Upper lobe of right lung (tissue), 1 donor: ENCODE results near the gene RUNX2. TPM values are rescaled to one million over a fixed set of nuclear protein-coding genes. Genes with fewer than 3 reads are reported as not detected.
A peak's percentile ranks its signal among the peaks of the same experiment; 100 is the strongest.

ENCODE experiments used
- ATAC-seq: fragments of 200-7000 bp; cut with Tn5 transposase; one replicate; pipeline ENCODE4 v1.9.1; 2020; ENCODE audit warnings: mild to moderate bottlenecking, moderate library complexity
- DNase-seq: peaks from one replicate; pipeline ENCODE4 v3.0.0-alpha.2; 2020
- H3K27ac ChIP-seq: fragments of 200-600 bp; one replicate; pipeline ENCODE4 v1.8.0; 2022
- H3K27me3 ChIP-seq: fragments of 200-600 bp; one replicate; pipeline ENCODE4 v1.8.0; 2022; ENCODE audit warnings: mild to moderate bottlenecking
- H3K36me3 ChIP-seq: fragments of 200-600 bp; one replicate; pipeline ENCODE4 v1.8.0; 2022
- H3K4me1 ChIP-seq: fragments of 200-600 bp; one replicate; pipeline ENCODE4 v1.8.0; 2022
- H3K4me3 ChIP-seq: fragments of 200-600 bp; one replicate; pipeline ENCODE4 v1.8.0; 2022; ENCODE audit warnings: mild to moderate bottlenecking
- H3K9me3 ChIP-seq: fragments of 200-600 bp; one replicate; pipeline ENCODE4 v1.8.0; 2022
- CTCF ChIP-seq: fragments of 200-600 bp; IDR thresholded peaks from one replicate; pipeline ENCODE4 v1.8.0; 2022; ENCODE audit warnings: antibody characterized with exemption
- intact Hi-C: fragments of 100-400 bp; cut with DNase I; formaldehyde crosslinking; loops from one replicate; pipeline ENCODE4 v1.11.0; 2022
- total RNA-seq: library from RNA; stranded (reverse); fragmentation: NEBNext Ultra II Directional; extraction: Animal tissue kit (Norgen Biotek cat#: 25700); gene quantifications from one replicate; pipeline ENCODE4 v1.2.1, GENCODE V29; 2021
- donor health status: DM: no; HTN: yes; CAD: no; lungs with severe emphysema.

RUNX2 gene
- total RNA-seq, 1 donor from 2014 or later: 4.6 TPM

- H3K4me1 ChIP-seq: no peaks in the 10 kb centered on the region
- TF ChIP-seq CTCF: no peak
- no peak for ATAC-seq
These were observed 23.5 kb downstream of the RUNX2 start for GRCh38 chr6:45351667-45352066.

DNA sequence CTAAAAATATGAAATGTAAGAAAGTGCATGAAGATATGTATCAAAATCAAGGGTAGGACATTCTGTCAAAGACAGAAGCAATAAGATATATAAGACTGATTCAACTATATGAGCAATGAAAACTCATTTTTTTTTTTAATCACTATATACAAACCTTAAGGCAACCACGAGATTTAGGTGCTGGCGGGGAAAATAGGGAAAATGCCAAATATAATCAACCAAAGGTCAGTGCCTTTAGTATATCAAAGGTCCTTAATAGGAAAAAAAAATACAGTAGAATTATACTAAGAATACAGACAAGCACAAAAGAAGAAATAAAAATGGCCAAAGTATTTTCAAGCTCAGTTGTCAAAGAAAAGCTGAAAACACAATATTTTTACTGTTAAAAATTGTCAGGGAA, 25.5 kb downstream of the RUNX2 start:
- H3K36me3 ChIP-seq: no peaks in the 10 kb centered on the region
- H3K9me3 ChIP-seq: no peaks in the 10 kb centered on the region
- H3K4me1 ChIP-seq: no peaks in the 10 kb centered on the region
- TF ChIP-seq CTCF: no peak
- H3K4me3 ChIP-seq: no peak overlapping the region
- H3K27ac ChIP-seq: no peak overlapping the region
- ATAC-seq (no peak), DNase-seq (no peak)
- no peaks in the 10 kb centered on the region for H3K27me3 ChIP-seq
- intact Hi-C loops: no loop called here

More at GRCh38 chr6:45351667-45352066, 23.5 kb downstream of the RUNX2 start:
- Histone ChIP-seq H3K4me3 (no peak overlapping the region), H3K27ac (no peak overlapping the region), H3K9me3 (no peaks in the 10 kb centered on the region), H3K27me3 (no peaks in the 10 kb centered on the region), H3K36me3 (no peaks in the 10 kb centered on the region)
- intact Hi-C loops: no loop called here
- no peak for DNase-seq

DNA sequence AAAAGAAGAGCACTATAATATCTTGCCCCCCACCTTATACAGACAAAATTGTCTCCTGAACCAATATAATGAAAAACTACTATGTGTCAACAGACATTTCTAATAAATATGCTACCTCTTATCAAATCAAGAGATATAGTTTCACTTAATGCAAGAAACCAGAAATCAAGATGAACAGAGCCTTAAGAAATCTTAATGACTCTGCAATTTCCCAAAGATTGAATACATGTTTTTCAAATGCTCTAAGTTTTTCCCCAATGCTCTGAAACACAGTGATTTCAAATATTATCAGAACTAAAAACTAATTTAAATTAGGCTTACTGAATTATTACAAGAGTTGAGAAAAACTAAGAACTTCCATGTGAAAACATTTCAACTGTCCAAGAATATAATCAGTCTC, 36.3 kb downstream of the RUNX2 start:
- no peaks in the 10 kb centered on the region for H3K9me3 ChIP-seq
- intact Hi-C loops: no loop called here
- no peaks in the 10 kb centered on the region for H3K4me1 ChIP-seq
- ATAC-seq: no peak
- H3K27ac ChIP-seq: no peak overlapping the region
- no peak for DNase-seq
- no peaks in the 10 kb centered on the region for H3K36me3 ChIP-seq
- no peak for TF ChIP-seq CTCF
- H3K4me3 ChIP-seq: no peak overlapping the region
- no peaks in the 10 kb centered on the region for H3K27me3 ChIP-seq

DNA sequence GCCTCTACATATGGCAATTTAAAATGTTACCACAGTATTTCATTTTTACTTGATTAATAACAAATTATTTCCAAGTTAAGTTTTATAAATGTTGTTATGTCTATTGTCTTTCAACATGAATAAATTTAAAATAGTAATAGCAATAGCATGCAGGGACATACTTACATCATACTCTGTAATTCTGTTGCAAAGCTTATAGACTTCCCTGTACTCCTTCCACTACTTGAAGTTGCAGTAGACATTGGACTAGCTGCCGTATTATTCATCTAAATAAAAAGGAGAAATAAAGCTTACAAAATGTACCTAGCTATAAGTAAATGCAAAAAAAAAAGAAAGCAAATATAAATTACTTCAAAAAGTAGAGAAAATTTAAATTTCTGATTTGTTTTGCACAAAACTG, 36.9 kb downstream of the RUNX2 start:
- no peak overlapping the region for H3K27ac ChIP-seq
- H3K4me3 ChIP-seq: no peak overlapping the region
- no peak for DNase-seq
- ATAC-seq: peak; percentile 55
- no peaks in the 10 kb centered on the region for H3K4me1 ChIP-seq
- no peaks in the 10 kb centered on the region for H3K36me3 ChIP-seq
- no peak for TF ChIP-seq CTCF
- no peaks in the 10 kb centered on the region for H3K27me3 ChIP-seq
- H3K9me3 ChIP-seq: no peaks in the 10 kb centered on the region
- intact Hi-C loops: no loop called here

DNA sequence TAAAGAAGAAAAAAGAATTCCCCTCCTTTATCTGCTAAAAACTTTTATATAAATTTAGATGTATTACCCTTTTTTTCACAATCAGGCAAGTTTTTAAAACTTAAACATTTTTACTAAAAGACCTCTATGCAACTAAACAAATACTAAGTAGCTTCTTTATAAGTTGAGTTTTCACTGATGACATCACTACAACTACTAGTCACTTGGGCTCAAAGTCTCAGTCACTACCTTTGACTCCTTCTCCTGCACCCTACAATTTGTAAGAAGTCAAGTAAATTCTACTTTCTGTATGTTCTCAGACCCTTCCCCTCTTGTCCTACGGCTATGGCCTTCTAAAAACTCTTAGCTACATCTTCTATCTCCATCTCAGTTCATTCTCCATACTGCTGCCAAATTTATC, 38.4 kb downstream of the RUNX2 start:
- H3K27me3 ChIP-seq: no peaks in the 10 kb centered on the region
- no peak overlapping the region for H3K4me3 ChIP-seq
- H3K4me1 ChIP-seq: no peaks in the 10 kb centered on the region
- intact Hi-C loops: no loop called here
- no peaks in the 10 kb centered on the region for H3K9me3 ChIP-seq
- no peak for TF ChIP-seq CTCF
- DNase-seq (no peak), ATAC-seq (no peak)
- H3K36me3 ChIP-seq: no peaks in the 10 kb centered on the region
- H3K27ac ChIP-seq: no peak overlapping the region

GRCh38 chr6:45367999-45368398, 39.9 kb downstream of the RUNX2 start:
- Histone ChIP-seq H3K36me3 (no peaks in the 10 kb centered on the region), H3K4me1 (no peaks in the 10 kb centered on the region), H3K9me3 (no peaks in the 10 kb centered on the region), H3K27ac (no peak overlapping the region), H3K4me3 (no peak overlapping the region), H3K27me3 (no peaks in the 10 kb centered on the region)
- DNase-seq: no peak
- TF ChIP-seq CTCF: no peak
- intact Hi-C loops: no loop called here
- no peak for ATAC-seq
